HEK293 (cell line): ENCODE results near the gene ADAR.

Source experiments
- FEZF1 ChIP-seq: fragments of 450-650 bp; formaldehyde crosslinking; IDR thresholded peaks from 2 replicates; pipeline ENCODE4 v1.5.1; 2016; ENCODE audit warnings: missing biosample characterization, missing genetic modification characterization
- GLI2 ChIP-seq: fragments of 450-650 bp; formaldehyde crosslinking; IDR thresholded peaks from 2 replicates; pipeline ENCODE4; 2017; ENCODE audit warnings: missing biosample characterization, missing genetic modification characterization, low read depth, borderline replicate concordance
- HOXA7 ChIP-seq: sonication (generic); formaldehyde crosslinking; IDR thresholded peaks from 2 replicates; pipeline ENCODE4 v1.8.1; 2022; ENCODE audit warnings: missing genetic modification reagents, borderline replicate concordance
- HOXC10 ChIP-seq: sonication (generic); formaldehyde crosslinking; IDR thresholded peaks from 2 replicates; pipeline ENCODE4 v1.8.1; 2023; ENCODE audit warnings: mild to moderate bottlenecking, missing genetic modification reagents
- HOXD13 ChIP-seq: sonication (generic); formaldehyde crosslinking; IDR thresholded peaks from 2 replicates; pipeline ENCODE4 v1.8.0; 2022; ENCODE audit warnings: missing genetic modification reagents, borderline replicate concordance
- KLF1 ChIP-seq: fragments of 450-650 bp; formaldehyde crosslinking; IDR thresholded peaks from 2 replicates; pipeline ENCODE4 v1.5.1; 2016; ENCODE audit warnings: missing biosample characterization, missing genetic modification characterization
- KLF7 ChIP-seq: fragments of 450-650 bp; formaldehyde crosslinking; IDR thresholded peaks from 2 replicates; pipeline ENCODE4 v1.5.1; 2016; ENCODE audit warnings: missing biosample characterization, missing genetic modification characterization, borderline replicate concordance
- SP2 ChIP-seq: fragments of 450-650 bp; formaldehyde crosslinking; IDR thresholded peaks from 2 replicates; pipeline ENCODE4 v1.5.1; 2016; ENCODE audit warnings: missing biosample characterization, missing genetic modification characterization
- SP3 ChIP-seq: fragments of 450-650 bp; formaldehyde crosslinking; IDR thresholded peaks from 2 replicates; pipeline ENCODE4 v1.5.1; 2016; ENCODE audit warnings: missing biosample characterization, missing genetic modification characterization
- TRIM28 ChIP-seq: IDR thresholded peaks from 2 replicates; pipeline ENCODE4 v1.6.1; 2011; ENCODE audit warnings: low read length, control low read depth, borderline replicate concordance
- YY1 ChIP-seq: fragments of 450-650 bp; formaldehyde crosslinking; IDR thresholded peaks from 2 replicates; pipeline ENCODE4 v1.5.1; 2018; ENCODE audit warnings: missing biosample characterization, missing genetic modification characterization
- ZBTB21 ChIP-seq: fragments of 450-650 bp; formaldehyde crosslinking; IDR thresholded peaks from 2 replicates; pipeline ENCODE4 v1.5.1; 2017; ENCODE audit warnings: missing biosample characterization, missing genetic modification characterization
- ZNF10 ChIP-seq: fragments of 450-650 bp; formaldehyde crosslinking; IDR thresholded peaks from 2 replicates; pipeline ENCODE4 v1.5.1; 2017; ENCODE audit warnings: missing biosample characterization, missing genetic modification characterization
- ZNF221 ChIP-seq: fragments of 450-650 bp; formaldehyde crosslinking; IDR thresholded peaks from 2 replicates; pipeline ENCODE4 v1.5.1; 2017; ENCODE audit warnings: missing biosample characterization, missing genetic modification characterization, borderline replicate concordance
- ZNF223 ChIP-seq: fragments of 450-650 bp; formaldehyde crosslinking; IDR thresholded peaks from 2 replicates; pipeline ENCODE4 v1.5.1; 2016; ENCODE audit warnings: missing biosample characterization, missing genetic modification characterization
- ZNF324 ChIP-seq: fragments of 450-650 bp; formaldehyde crosslinking; IDR thresholded peaks from 2 replicates; pipeline ENCODE4 v1.5.1; 2016; ENCODE audit warnings: missing biosample characterization, missing genetic modification characterization
- ZNF335 ChIP-seq: fragments of 450-650 bp; formaldehyde crosslinking; conservative IDR thresholded peaks from 2 replicates; pipeline ENCODE4 v1.5.1; 2016; ENCODE audit warnings: missing biosample characterization, missing genetic modification characterization
- ZNF404 ChIP-seq: fragments of 450-650 bp; formaldehyde crosslinking; IDR thresholded peaks from 2 replicates; pipeline ENCODE4 v1.5.1; 2017; ENCODE audit warnings: missing biosample characterization, missing genetic modification characterization
- ZNF433 ChIP-seq: fragments of 450-650 bp; formaldehyde crosslinking; IDR thresholded peaks from 2 replicates; pipeline ENCODE4 v1.5.1; 2016; ENCODE audit warnings: missing biosample characterization, missing genetic modification characterization, low read depth
- ZNF473 ChIP-seq: fragments of 450-650 bp; formaldehyde crosslinking; IDR thresholded peaks from 2 replicates; pipeline ENCODE4 v1.5.1; 2017; ENCODE audit warnings: missing biosample characterization, missing genetic modification characterization
- ZNF510 ChIP-seq: fragments of 450-650 bp; formaldehyde crosslinking; IDR thresholded peaks from 2 replicates; pipeline ENCODE4 v1.5.1; 2018; ENCODE audit warnings: mild to moderate bottlenecking, missing genetic modification characterization, missing biosample characterization; ENCODE audit not compliant: insufficient replicate concordance
- ZNF521 ChIP-seq: fragments of 450-650 bp; formaldehyde crosslinking; IDR thresholded peaks from 2 replicates; pipeline ENCODE4 v1.5.1; 2017; ENCODE audit warnings: missing biosample characterization, mild to moderate bottlenecking, missing genetic modification characterization
- ZNF555 ChIP-seq: fragments of 450-650 bp; formaldehyde crosslinking; conservative IDR thresholded peaks from 2 replicates; pipeline ENCODE4 v1.5.1; 2017; ENCODE audit warnings: missing biosample characterization, mild to moderate bottlenecking, missing genetic modification characterization, inconsistent platforms
- ZNF560 ChIP-seq: fragments of 450-650 bp; formaldehyde crosslinking; IDR thresholded peaks from 2 replicates; pipeline ENCODE4 v1.5.1; 2017; ENCODE audit warnings: missing biosample characterization, missing genetic modification characterization, borderline replicate concordance
- ZNF621 ChIP-seq: fragments of 450-650 bp; formaldehyde crosslinking; IDR thresholded peaks from 2 replicates; pipeline ENCODE4 v1.5.1; 2017; ENCODE audit warnings: missing biosample characterization, missing genetic modification characterization
- ZNF664 ChIP-seq: fragments of 450-650 bp; formaldehyde crosslinking; IDR thresholded peaks from 2 replicates; pipeline ENCODE4 v1.5.1; 2016; ENCODE audit warnings: missing biosample characterization, missing genetic modification characterization
- ZNF785 ChIP-seq: fragments of 450-650 bp; formaldehyde crosslinking; IDR thresholded peaks from 2 replicates; pipeline ENCODE4 v1.5.1; 2016; ENCODE audit warnings: missing biosample characterization, missing genetic modification characterization
- ZNF792 ChIP-seq: fragments of 450-650 bp; formaldehyde crosslinking; IDR thresholded peaks from 2 replicates; pipeline ENCODE4 v1.5.1; 2016; ENCODE audit warnings: missing biosample characterization, missing genetic modification characterization
- ZNF830 ChIP-seq: fragments of 450-650 bp; IDR thresholded peaks from 2 replicates; pipeline ENCODE4 v1.5.0; 2018; ENCODE audit warnings: missing biosample characterization, missing genetic modification characterization, low read depth, mild to moderate bottlenecking, moderate library complexity
- ZNF843 ChIP-seq: fragments of 450-650 bp; formaldehyde crosslinking; IDR thresholded peaks from 2 replicates; pipeline ENCODE4 v1.5.1; 2016; ENCODE audit warnings: missing biosample characterization, missing genetic modification characterization
- TF ChIP-seq, protein P1 (sequence below): fragments of 450-650 bp; formaldehyde crosslinking; IDR thresholded peaks from 2 replicates; pipeline ENCODE4 v1.5.1; 2016; ENCODE audit warnings: missing biosample characterization, missing genetic modification characterization
- TF ChIP-seq, protein P2 (sequence below): IDR thresholded peaks from 2 replicates; pipeline ENCODE4 v1.6.1; 2011; ENCODE audit warnings: mild to moderate bottlenecking, low read depth, low read length, borderline replicate concordance
- TF ChIP-seq, protein P3 (sequence below): fragments of 450-650 bp; formaldehyde crosslinking; IDR thresholded peaks from 2 replicates; pipeline ENCODE4 v1.5.1; 2016; ENCODE audit warnings: missing biosample characterization, missing genetic modification characterization
- TF ChIP-seq, protein P4 (sequence below): fragments of 450-650 bp; formaldehyde crosslinking; optimal IDR thresholded peaks from 2 replicates; pipeline ENCODE3; 2016; ENCODE audit warnings: missing biosample characterization, mild to moderate bottlenecking, missing genetic modification characterization
- TF ChIP-seq, protein P5 (sequence below): fragments of 450-650 bp; formaldehyde crosslinking; IDR thresholded peaks from 2 replicates; pipeline ENCODE4 v1.5.1; 2016; ENCODE audit warnings: missing biosample characterization, missing genetic modification characterization

The ADAR gene

DNA sequence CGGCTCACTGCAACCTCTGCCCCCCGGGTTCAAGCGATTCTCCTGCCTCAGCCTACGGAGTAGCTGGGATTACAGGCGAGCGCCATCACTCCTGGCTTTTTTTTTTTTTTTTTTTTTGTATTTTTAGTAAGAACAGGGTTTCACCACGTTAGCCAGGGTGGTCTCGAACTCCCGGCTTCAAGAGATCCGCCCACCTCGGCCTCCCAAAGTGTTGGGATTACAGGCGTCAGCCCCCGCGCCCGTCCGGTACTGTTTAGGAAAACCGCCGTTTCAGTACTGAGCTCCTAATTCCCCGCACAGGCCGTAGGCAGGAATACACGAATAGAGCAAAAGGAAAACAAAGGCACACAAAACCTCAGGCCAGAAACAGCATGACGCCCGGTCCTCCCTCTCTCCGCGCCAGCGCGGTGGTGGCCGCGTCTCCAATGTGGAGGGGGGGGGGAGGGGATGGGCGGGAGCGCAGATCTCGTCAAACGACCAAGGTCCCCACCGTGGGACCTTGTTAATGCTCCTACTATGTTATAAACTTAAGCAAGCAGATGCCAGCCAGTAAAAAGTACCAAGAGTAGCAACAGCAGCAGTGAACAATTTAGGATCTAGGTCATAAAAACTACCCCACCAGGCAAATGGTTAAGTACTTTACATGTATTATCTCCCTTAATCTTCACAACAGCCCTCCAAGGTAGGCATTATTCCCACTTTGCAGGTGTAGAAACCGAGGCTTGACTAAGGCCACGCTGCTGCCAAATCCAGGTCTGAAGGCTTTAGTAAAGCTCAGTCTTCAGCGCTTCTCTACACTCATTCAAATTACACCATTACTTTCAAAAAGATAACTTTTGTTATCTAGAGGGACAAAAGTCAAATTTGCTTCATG, 648 bp upstream of the ADAR start (continued):
- TF ChIP-seq SP3 (tag by site-specific recombination) (peak; percentile 61; the same call in 1 of the 2 replicates), FEZF1 (tag by site-specific recombination) (peak; percentile 69), ZNF830 (tag by site-specific recombination) (no peak), ZNF324 (tag by site-specific recombination) (0 out of 2 replicates have a peak, but pooled peaks have one; percentile 11), ZNF792 (tag by site-specific recombination) (no peak), ZNF404 (tag by site-specific recombination) (no peak), ZNF521 (tag by site-specific recombination) (no peak), ZNF510 (tag by site-specific recombination) (no peak), ZBTB21 (tag by site-specific recombination) (0 out of 2 replicates have a peak, but pooled peaks have one; percentile 36), ZNF843 (tag by site-specific recombination) (no peak), ZNF621 (no peak), ZNF10 (tag by site-specific recombination) (no peak), ZNF473 (tag by site-specific recombination) (no peak), SP2 (tag by site-specific recombination) (no peak), ZNF223 (tag by site-specific recombination) (no peak), GLI2 (tag by site-specific recombination) (no peak), KLF1 (tag by site-specific recombination) (no peak), ZNF433 (tag by site-specific recombination) (no peak), HOXD13 (no peak), HOXA7 (CRISPR knock-in tag) (no peak), ZNF555 (no peak), YY1 (tag by site-specific recombination) (no peak), ZNF560 (tag by site-specific recombination) (no peak), ZNF664 (tag by site-specific recombination) (no peak), ZNF785 (tag by site-specific recombination) (no peak), KLF7 (tag by site-specific recombination) (no peak), HOXC10 (no peak), ZNF335 (tag by site-specific recombination) (peak; percentile 63), ZNF221 (no peak), TRIM28 (no peak)
- TF ChIP-seq, protein P1, sequence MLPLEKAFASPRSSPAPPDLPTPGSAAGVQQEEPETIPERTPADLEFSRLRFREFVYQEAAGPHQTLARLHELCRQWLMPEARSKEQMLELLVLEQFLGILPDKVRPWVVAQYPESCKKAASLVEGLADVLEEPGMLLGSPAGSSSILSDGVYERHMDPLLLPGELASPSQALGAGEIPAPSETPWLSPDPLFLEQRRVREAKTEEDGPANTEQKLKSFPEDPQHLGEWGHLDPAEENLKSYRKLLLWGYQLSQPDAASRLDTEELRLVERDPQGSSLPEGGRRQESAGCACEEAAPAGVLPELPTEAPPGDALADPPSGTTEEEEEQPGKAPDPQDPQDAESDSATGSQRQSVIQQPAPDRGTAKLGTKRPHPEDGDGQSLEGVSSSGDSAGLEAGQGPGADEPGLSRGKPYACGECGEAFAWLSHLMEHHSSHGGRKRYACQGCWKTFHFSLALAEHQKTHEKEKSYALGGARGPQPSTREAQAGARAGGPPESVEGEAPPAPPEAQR (tag by site-specific recombination): no peak
- TF ChIP-seq, protein P2, sequence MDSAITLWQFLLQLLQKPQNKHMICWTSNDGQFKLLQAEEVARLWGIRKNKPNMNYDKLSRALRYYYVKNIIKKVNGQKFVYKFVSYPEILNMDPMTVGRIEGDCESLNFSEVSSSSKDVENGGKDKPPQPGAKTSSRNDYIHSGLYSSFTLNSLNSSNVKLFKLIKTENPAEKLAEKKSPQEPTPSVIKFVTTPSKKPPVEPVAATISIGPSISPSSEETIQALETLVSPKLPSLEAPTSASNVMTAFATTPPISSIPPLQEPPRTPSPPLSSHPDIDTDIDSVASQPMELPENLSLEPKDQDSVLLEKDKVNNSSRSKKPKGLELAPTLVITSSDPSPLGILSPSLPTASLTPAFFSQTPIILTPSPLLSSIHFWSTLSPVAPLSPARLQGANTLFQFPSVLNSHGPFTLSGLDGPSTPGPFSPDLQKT: no peak
- TF ChIP-seq, protein P3, sequence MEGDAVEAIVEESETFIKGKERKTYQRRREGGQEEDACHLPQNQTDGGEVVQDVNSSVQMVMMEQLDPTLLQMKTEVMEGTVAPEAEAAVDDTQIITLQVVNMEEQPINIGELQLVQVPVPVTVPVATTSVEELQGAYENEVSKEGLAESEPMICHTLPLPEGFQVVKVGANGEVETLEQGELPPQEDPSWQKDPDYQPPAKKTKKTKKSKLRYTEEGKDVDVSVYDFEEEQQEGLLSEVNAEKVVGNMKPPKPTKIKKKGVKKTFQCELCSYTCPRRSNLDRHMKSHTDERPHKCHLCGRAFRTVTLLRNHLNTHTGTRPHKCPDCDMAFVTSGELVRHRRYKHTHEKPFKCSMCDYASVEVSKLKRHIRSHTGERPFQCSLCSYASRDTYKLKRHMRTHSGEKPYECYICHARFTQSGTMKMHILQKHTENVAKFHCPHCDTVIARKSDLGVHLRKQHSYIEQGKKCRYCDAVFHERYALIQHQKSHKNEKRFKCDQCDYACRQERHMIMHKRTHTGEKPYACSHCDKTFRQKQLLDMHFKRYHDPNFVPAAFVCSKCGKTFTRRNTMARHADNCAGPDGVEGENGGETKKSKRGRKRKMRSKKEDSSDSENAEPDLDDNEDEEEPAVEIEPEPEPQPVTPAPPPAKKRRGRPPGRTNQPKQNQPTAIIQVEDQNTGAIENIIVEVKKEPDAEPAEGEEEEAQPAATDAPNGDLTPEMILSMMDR: 0 out of 2 replicates have a peak, but pooled peaks have one; percentile 20
- TF ChIP-seq, protein P4, sequence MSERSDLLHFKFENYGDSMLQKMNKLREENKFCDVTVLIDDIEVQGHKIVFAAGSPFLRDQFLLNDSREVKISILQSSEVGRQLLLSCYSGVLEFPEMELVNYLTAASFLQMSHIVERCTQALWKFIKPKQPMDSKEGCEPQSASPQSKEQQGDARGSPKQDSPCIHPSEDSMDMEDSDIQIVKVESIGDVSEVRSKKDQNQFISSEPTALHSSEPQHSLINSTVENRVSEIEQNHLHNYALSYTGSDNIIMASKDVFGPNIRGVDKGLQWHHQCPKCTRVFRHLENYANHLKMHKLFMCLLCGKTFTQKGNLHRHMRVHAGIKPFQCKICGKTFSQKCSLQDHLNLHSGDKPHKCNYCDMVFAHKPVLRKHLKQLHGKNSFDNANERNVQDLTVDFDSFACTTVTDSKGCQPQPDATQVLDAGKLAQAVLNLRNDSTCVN (tag by site-specific recombination): no peak
- TF ChIP-seq, protein P5, sequence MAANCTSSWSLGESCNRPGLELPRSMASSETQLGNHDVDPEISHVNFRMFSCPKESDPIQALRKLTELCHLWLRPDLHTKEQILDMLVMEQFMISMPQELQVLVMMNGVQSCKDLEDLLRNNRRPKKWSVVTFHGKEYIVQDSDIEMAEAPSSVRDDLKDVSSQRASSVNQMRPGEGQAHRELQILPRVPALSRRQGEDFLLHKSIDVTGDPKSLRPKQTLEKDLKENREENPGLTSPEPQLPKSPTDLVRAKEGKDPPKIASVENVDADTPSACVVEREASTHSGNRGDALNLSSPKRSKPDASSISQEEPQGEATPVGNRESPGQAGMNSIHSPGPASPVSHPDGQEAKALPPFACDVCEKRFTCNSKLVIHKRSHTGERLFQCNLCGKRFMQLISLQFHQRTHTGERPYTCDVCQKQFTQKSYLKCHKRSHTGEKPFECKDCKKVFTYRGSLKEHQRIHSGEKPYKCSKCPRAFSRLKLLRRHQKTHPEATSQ (tag by site-specific recombination): no peak
